Effector memory CD4-positive, alpha-beta T cell (primary cell): ENCODE data around the gene REPS2.

Experiments
- DNase-seq, 3 donors: peaks; one replicate each; pipeline ENCODE4 v3.0.0-alpha.2; 2020
- H3K27ac ChIP-seq: 2 replicates; pipeline ENCODE4 v1.7.0; 2013; ENCODE audit warnings: mild to moderate bottlenecking, low read length, moderate library complexity; ENCODE audit not compliant: insufficient read depth, poor library complexity, severe bottlenecking
- H3K27me3 ChIP-seq: replicated peaks from 2 replicates; pipeline ENCODE4 v1.7.0; 2013; ENCODE audit warnings: mild to moderate bottlenecking, low read length; ENCODE audit not compliant: insufficient read depth, control insufficient read depth, poor library complexity, severe bottlenecking
- H3K36me3 ChIP-seq: 2 replicates; pipeline ENCODE4 v1.7.0; 2013; ENCODE audit warnings: mild to moderate bottlenecking, low read length, moderate library complexity; ENCODE audit not compliant: control insufficient read depth, insufficient read depth
- H3K4me1 ChIP-seq: 2 replicates; pipeline ENCODE4 v1.7.0; 2013; ENCODE audit warnings: low read length, mild to moderate bottlenecking; ENCODE audit not compliant: control insufficient read depth, insufficient read depth, poor library complexity, severe bottlenecking
- H3K4me3 ChIP-seq: 2 replicates; pipeline ENCODE4 v1.7.0; 2013; ENCODE audit warnings: low read length, low read depth, mild to moderate bottlenecking; ENCODE audit not compliant: insufficient read depth, poor library complexity, severe bottlenecking
- H3K9me3 ChIP-seq: 2 replicates; pipeline ENCODE4 v1.7.0; 2013; ENCODE audit warnings: mild to moderate bottlenecking, low read length, moderate library complexity; ENCODE audit not compliant: control insufficient read depth

The REPS2 gene

DNA sequence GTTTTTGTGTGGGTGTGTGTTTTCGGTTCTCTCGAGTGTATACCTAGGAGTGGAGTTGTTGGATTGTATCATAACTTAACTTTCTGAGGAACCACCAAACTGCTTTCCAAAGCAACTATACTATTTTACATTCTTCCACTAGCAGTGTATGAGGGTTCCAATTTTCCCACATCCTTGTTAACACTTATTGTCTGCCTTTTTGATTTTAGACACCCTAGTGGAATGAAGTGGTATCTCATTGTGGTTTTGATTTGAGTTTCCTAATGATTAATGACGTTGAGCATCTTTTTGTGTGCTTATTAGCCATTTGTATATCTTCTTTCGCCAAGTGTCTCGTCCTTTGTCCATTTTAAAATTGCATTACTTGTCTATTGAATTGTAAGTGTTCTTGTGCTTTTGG is 118.6 kb downstream of the REPS2 start:
- H3K27me3 ChIP-seq = no peaks in the 10 kb centered on the region
- no peak for DNase-seq
- H3K4me1 ChIP-seq = no peaks in the 10 kb centered on the region
- H3K36me3 ChIP-seq = no peaks in the 10 kb centered on the region
- no peak overlapping the region for H3K4me3 ChIP-seq
- H3K27ac ChIP-seq = no peak overlapping the region
- no peaks in the 10 kb centered on the region for H3K9me3 ChIP-seq

GRCh38 chrX:17067534-17067933 is 121.1 kb downstream of the REPS2 start:
- no peaks in the 10 kb centered on the region for H3K36me3 ChIP-seq
- DNase-seq = no peak

GRCh38 chrX:17072301-17072700 is 125.8 kb downstream of the REPS2 start:
- Histone ChIP-seq H3K9me3 (no peaks in the 10 kb centered on the region), H3K27me3 (no peaks in the 10 kb centered on the region), H3K36me3 (no peaks in the 10 kb centered on the region), H3K4me3 (no peak overlapping the region), H3K4me1 (no peaks in the 10 kb centered on the region), H3K27ac (no peak overlapping the region)
- no peak for DNase-seq

More at GRCh38 chrX:17067534-17067933, 121.1 kb downstream of the REPS2 start:
- no peak overlapping the region for H3K27ac ChIP-seq
- no peaks in the 10 kb centered on the region for H3K27me3 ChIP-seq
- no peaks in the 10 kb centered on the region for H3K4me1 ChIP-seq
- no peaks in the 10 kb centered on the region for H3K9me3 ChIP-seq
- H3K4me3 ChIP-seq = no peak overlapping the region

GRCh38 chrX:17072721-17073230 is 126.3 kb downstream of the REPS2 start:
- H3K9me3 ChIP-seq = no peaks in the 10 kb centered on the region
- H3K27ac ChIP-seq = no peak overlapping the region
- no peaks in the 10 kb centered on the region for H3K4me1 ChIP-seq
- H3K27me3 ChIP-seq = no peaks in the 10 kb centered on the region
- no peak overlapping the region for H3K4me3 ChIP-seq
- H3K36me3 ChIP-seq = no peaks in the 10 kb centered on the region
- no peak for DNase-seq

DNA sequence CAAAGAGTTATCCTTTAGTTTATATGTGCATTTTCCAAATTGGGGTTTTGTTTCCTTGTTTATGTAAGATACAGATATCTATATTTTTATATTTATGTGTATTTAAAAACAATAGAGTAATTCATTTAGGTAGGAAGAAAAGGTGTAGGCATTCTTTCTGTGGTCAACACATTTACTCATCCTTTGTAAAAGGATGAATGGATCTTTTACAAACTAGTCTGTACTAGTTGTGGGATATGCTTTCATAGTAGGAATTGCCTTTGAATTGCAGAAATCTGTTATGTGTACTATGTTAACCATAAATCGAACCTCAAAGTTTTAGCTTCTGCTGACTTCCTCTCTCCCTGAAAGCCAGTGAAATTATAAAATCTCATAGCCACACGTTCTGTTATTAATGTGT is 128.5 kb downstream of the REPS2 start:
- no peak overlapping the region for H3K27ac ChIP-seq
- H3K27me3 ChIP-seq = no peaks in the 10 kb centered on the region
- H3K36me3 ChIP-seq = no peaks in the 10 kb centered on the region
- no peak overlapping the region for H3K4me3 ChIP-seq
- H3K9me3 ChIP-seq = no peaks in the 10 kb centered on the region
- no peak for DNase-seq
- H3K4me1 ChIP-seq = no peaks in the 10 kb centered on the region

GRCh38 chrX:17077361-17077760 is 130.9 kb downstream of the REPS2 start:
- no peak for DNase-seq
- Histone ChIP-seq H3K27me3 (no peaks in the 10 kb centered on the region), H3K4me1 (no peaks in the 10 kb centered on the region), H3K4me3 (no peak overlapping the region), H3K9me3 (no peaks in the 10 kb centered on the region), H3K27ac (no peak overlapping the region), H3K36me3 (no peaks in the 10 kb centered on the region)

DNA sequence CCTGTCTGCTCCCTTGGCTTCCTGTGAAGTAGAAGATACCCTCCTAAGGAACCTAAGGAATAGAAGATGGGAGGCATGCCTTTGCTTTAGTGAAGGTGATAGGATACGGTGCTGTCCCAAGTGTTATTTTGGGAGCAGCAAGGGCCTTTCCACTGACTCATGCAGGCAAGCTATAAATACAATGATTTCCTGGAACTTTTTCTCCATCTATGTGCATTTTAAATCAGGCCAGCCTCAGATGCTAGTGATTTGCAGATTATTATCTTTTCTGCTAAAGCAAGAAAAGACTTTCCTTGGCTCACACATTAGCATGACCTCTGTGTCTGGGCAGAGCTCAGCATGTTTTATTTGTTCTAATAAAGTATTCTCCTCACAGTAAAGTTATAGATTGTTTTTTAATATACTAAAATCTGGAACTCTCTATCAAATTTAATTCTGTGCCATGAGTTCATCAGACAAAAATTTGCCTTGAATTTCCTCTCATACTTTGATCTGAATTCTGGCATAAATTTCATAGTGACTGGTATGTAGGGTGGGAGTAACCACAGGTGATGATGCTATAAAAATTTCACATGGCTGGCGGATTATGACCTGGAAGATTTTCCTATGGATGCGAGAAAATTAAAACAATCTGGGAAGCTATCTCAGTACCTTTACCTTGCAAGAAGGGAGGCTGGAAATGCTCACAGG is 131.7 kb downstream of the REPS2 start:
- H3K4me3 ChIP-seq = no peak overlapping the region
- no peaks in the 10 kb centered on the region for H3K9me3 ChIP-seq
- H3K36me3 ChIP-seq = no peaks in the 10 kb centered on the region
- H3K27ac ChIP-seq = no peak overlapping the region
- H3K27me3 ChIP-seq = no peaks in the 10 kb centered on the region
- no peaks in the 10 kb centered on the region for H3K4me1 ChIP-seq
- no peak for DNase-seq

DNA sequence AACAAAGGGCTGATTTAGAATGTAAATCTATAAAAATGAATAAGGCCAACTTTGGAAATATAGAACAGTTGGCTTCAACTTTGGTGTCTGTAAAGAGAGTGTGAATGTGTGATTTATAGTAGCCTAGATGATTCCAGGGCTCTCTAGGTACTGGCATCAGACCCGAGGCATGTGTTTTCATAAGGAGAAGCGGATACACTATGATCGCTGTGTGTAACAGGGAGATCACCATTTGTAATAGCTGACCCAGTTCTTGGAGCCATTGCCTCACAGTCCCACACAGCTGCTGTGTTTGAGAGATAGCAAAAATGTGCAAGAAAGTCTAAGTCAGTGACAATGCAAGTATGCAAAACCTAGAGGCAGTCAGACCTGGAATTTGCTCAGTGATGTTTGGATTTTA is 135.1 kb downstream of the REPS2 start:
- H3K4me3 ChIP-seq = no peak overlapping the region
- no peak overlapping the region for H3K27ac ChIP-seq
- H3K36me3 ChIP-seq = no peaks in the 10 kb centered on the region
- no peaks in the 10 kb centered on the region for H3K27me3 ChIP-seq
- DNase-seq = no peak
- H3K4me1 ChIP-seq = no peaks in the 10 kb centered on the region
- no peaks in the 10 kb centered on the region for H3K9me3 ChIP-seq

DNA sequence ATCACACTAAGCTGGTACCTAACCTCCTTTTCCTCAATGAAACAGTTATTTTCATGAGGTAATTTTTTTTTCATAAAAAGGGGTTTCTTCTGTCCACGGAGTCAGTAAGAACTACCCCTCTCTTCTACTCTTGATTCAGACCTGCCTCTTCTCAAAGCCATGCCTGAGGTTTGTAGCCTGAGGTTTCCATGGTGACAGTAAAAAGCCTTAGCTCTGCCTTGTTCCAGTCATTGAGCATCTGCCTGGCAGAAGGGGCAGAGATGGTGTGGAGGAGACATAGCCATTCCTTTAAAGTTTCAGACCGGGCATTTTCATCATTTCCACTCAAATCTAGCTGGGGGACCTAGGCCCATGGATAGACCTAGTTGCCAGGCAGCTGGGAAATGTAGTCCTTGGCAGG is 135.5 kb downstream of the REPS2 start:
- H3K27ac ChIP-seq = no peak overlapping the region
- no peaks in the 10 kb centered on the region for H3K9me3 ChIP-seq
- H3K4me1 ChIP-seq = no peaks in the 10 kb centered on the region
- H3K4me3 ChIP-seq = no peak overlapping the region
- H3K36me3 ChIP-seq = no peaks in the 10 kb centered on the region
- H3K27me3 ChIP-seq = no peaks in the 10 kb centered on the region
- DNase-seq = no peak

GRCh38 chrX:17082831-17083230 is 136.4 kb downstream of the REPS2 start:
- Histone ChIP-seq H3K4me1 (no peaks in the 10 kb centered on the region), H3K27ac (no peak overlapping the region), H3K36me3 (no peaks in the 10 kb centered on the region), H3K9me3 (no peaks in the 10 kb centered on the region), H3K4me3 (no peak overlapping the region), H3K27me3 (no peaks in the 10 kb centered on the region)
- DNase-seq = no peak
